GM18511 (cell line): ENCODE measurements around the gene AP1B1.

ENCODE experiments used
- ATAC-seq: cut with Tn5 transposase; IDR thresholded peaks from one replicate; pipeline ENCODE4 v1.9.1; 2021; ENCODE audit warnings: mild to moderate bottlenecking, moderate library complexity; ENCODE audit not compliant: unreplicated experiment

AP1B1 gene

DNA sequence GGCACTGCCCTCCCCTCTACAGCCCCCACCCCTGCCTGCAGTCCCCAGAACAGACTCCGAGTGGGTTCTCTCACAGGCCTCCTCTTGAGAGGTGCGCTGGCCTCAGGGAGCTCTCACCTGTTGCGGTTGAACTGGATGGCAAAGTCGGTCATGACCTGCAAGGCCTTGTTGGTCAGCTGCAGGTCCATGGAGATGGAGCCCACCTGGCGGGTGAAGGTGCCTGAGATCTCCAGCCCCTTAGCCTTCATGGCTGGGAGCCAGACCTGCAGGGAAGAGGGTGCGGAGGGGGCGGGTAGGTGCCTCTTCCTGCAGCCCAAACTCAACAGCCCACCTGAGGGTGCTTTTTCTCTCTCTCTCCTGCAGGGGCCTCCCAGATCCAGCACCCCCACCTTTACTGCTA lies 54.2 kb downstream of the AP1B1 start:
- ATAC-seq: no peak

DNA sequence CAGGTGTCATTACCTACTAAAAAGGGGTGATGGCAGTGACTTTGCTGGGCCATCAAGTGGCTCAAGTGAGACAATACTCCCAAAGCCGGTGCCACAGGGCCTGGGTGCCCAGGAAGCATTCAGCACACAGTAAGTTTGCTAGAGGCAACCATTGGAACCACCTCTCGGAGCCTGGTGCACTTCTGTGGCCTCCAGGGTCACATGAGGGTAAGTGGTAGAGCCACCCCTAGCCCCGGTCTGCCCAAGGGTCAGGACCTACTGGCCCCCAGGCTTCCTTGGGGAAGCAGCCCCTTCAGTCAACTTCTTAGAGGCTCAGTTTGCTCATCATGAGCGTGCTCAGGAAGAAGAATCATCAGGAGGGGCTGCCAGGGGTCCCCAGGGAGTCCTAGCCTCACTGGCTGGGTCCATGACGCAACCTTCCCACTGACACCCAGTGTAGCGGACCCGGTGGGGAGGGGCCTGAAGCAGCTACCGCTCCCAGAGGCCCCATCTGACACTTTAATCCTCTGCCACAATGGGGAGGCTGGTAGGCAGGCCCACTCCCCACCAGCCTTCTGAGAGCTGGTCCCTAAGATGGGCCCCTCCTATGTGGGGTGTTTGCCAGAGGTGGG lies 55.4 kb downstream of the AP1B1 start:
- no peak for ATAC-seq

DNA sequence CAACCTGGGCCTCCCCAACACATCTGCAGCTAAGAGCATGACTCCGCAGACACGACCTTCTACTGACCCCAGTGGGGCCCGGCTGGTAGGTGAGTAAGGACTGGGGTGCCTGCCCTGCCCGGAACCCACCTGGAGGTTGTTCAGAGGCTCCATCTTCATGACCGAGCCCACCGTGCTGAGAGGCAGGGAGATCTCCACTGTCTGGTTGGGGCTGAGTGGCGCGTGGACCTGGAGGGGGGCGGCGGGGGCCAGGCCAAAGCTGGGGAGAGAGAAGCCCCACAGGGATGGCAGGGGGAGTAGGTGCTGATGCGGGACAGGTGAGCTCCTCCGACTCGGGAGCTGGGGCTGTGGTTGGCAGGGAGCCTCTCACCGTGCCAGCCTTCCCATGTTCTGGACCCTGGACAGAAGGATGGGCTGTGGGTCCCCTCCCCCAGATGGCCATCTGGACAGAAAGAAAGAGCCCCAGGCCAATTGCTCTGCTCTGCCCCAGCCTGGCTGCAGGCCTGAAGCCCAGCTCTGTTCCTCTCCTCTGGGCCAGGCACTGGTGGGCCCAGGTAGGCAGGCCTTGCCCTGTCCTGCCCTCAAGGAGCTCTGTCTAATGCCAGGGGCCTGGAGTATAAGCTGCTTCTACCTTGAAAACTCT lies 56.6 kb downstream of the AP1B1 start:
- ATAC-seq: no peak

DNA sequence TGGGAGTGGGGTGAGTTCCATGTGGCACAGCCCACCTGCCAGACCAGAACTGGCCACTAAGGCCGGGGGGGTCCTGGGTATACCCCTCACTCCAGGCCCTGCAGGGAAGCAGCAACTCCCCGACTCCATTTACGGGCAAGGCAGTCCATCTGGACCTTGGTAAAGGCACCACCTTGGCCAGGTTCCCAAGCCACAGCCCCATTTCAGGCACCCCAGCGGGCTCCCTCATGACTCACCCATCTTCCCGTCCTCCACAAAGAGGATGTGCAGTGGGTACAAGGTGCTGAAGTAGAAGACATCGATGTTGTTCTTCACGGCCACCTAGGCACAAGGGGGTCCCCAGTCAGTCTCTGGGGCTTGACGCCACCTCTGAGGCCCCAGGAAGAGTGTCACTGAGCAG lies 57.2 kb downstream of the AP1B1 start:
- ATAC-seq: no peak

GRCh38 chr22:29330753-29331152 lies 57.6 kb downstream of the AP1B1 start:
- no peak for ATAC-seq

- no peak for ATAC-seq
Observed at GRCh38 chr22:29330291-29330690, 58.1 kb downstream of the AP1B1 start.

DNA sequence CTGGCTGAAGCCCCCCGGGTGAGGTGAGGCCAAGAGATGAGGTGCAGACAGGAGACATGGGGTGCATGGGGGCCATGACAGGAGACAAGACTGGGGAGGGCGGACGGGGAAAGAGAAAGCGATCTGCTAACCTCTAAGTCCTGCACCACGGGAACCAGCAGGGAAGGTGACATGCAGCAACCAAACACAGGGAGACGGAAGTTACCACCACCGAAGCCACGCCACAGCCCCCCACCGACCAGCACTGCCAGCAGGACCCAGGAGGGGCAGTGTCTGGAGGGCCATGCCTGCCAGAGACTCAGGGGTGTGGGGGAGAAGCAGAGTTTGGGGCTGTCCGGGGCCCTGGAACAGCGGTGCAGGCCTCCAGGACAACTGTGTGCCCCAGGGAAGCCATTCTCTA lies 58.8 kb downstream of the AP1B1 start:
- no peak for ATAC-seq

- ATAC-seq: no peak
Observed at GRCh38 chr22:29328566-29329500, 59.5 kb downstream of the AP1B1 start.

- no peak for ATAC-seq
Observed at GRCh38 chr22:29328055-29328454, 60.3 kb downstream of the AP1B1 start.

DNA sequence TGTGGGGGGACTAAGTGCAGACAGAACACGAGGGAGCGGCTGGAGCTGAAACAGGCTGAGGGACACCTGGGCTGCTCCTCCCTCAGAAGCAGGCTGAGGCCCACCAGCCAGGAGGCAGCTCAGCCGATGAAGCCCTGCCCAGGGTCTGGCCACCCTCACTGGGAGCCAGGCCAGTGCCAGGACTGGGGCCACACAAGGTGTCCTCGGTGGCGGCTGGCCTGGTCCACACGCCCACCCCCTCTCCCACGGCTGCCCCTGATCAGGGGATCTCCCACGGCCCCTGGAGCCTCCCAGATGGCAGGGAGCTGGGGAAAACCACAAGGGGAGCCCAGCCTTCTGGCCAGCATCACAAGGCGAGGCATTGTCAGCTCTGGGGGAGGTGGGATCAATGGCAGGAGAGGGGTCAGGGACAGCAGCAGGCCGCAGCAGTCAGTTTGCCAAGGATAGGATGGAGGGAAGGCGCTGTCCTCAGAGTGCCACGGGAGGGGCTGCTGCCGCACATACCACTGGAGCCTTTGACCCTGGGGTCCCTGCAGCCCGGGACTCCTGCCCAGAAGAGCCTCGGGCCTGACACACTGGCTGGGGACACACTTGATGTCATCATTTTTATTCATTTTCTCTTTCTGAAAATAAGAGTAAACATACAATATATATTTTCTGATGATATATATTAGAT lies 61.1 kb downstream of the AP1B1 start:
- ATAC-seq: no peak

DNA sequence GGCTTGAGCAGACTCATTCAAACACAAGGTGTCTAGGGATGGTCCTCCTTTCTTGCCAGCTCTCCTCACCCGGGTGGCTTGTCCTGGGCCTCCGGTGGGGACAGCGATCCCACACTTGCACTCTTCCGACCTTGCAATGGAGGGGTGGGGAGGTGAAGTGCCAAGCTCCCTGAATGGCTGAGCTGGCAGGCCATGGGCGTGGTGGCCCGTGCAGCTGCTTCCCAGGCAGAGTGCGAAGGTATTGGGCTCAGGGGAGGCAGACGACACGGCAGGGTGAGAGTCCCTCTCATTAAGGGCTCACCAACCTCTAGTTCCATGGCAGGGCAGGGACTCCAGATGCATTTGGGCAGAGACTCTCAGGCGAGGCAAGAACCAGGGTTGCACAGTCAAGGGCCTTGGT lies 61.9 kb downstream of the AP1B1 start:
- no peak for ATAC-seq

GRCh38 chr22:29325785-29326315 lies 62.5 kb downstream of the AP1B1 start:
- no peak for ATAC-seq

DNA sequence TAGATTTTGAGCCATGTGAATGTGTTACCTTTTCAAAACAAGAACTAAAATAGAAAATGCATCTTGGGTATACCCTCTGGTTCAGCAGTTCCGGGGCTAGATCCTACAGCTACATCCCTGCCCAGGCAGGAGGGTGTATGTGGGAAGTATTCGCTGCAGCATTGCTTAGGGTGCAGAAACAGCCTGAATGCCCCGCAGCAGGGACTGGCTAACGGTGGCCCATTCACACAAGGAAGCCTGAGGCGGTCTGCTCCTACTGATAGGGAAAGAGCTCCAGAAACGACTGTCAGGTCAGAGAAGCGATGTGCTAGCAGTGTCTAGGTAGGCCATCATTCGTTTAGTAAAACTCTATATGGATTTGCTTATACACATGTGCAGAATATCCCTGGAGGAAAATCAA lies 63.0 kb downstream of the AP1B1 start:
- no peak for ATAC-seq

DNA sequence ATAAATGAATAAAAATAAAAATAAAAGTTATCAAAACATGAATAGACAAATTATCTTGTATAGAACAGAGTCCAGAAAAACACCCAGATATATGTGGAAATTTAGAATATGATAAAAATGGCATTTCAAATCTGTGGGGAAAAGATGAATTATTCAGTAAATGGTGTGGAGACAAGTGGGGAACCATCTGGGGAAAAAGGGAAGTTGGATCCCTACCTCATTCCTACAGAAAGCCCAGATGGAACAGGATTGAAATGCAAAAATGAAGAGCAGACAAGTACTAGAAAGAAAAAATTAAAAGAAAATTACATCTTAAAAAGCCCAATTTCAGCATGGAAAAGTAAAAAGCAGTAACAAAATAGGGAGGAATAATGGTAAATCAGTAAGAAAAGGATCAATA lies 64.7 kb downstream of the AP1B1 start:
- no peak for ATAC-seq

DNA sequence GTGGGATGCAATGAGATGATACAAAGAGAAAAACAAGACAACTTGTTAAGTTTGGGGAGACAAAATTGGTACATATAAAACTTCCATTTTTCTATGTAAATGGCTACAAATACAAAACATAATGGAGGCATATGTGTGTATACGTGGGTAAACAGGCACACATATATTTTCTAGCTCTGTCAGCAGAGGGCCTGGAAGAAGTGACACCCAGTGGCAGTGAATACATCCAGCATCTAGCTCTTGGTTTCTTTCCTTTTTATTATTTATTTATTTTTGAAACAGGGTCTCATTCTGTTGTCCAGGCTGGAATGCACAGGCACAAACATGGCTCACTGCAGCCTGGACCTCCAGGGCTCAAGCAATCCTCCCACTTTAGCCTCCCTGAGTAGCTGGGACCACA lies 67.8 kb downstream of the AP1B1 start:
- no peak for ATAC-seq

GRCh38 chr22:29319072-29319471 lies 69.3 kb downstream of the AP1B1 start:
- ATAC-seq: no peak

DNA sequence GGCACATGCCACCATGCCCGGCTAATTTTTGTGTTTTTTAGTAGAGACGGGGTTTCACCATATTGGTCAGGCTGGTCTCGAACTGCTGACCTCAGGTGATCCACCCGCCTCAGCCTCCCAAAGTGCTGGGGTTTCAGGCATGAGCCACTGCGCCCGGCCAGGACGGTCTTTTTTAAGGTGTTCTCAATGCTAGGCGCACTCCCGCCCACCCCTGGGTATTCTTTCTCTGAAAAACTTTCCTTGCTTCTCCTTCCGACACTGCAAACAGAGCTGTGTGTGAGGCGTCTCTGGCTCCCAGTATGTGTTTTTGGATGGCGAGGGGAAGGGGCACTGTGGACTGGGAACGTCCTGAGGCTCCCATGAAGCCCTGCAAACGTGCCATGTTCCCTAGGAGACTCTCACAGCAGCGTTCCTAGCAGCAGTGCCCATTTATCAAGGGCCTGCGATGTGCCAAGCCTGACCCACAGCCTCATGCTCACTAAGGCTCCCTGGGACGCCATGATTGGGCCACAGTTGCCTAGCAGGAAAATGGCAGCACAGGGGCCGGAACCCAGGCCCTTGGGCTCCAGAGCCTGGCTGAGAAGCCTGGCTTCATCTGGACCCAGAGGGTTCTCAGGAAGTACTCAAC lies 70.4 kb downstream of the AP1B1 start:
- no peak for ATAC-seq

GRCh38 chr22:29316141-29316828 lies 72.1 kb downstream of the AP1B1 start:
- no peak for ATAC-seq

GRCh38 chr22:29315286-29316140 lies 72.9 kb downstream of the AP1B1 start, which contains the start of gene RASL10A:
TSS of gene RASL10A (minus strand) at chr22:29315697. CDS start at chr22:29315246, 451 bp downstream.
- ATAC-seq: no peak
